Uterine smooth muscle cell (primary cell): ENCODE results near the gene PSEN1. TPM values are rescaled to one million over a fixed set of nuclear protein-coding genes. Genes with fewer than 3 reads are reported as not detected.

ENCODE experiments used
- total RNA-seq: library from RNA; depleted of rRNA; stranded (reverse); fragments of >200 nt; gene quantifications from 2 replicates; pipeline ENCODE4 v1.2.3, GENCODE V29; 2014

Gene PSEN1
- total RNA-seq: 50.5 and 67.2 TPM in 2 replicates

DNA sequence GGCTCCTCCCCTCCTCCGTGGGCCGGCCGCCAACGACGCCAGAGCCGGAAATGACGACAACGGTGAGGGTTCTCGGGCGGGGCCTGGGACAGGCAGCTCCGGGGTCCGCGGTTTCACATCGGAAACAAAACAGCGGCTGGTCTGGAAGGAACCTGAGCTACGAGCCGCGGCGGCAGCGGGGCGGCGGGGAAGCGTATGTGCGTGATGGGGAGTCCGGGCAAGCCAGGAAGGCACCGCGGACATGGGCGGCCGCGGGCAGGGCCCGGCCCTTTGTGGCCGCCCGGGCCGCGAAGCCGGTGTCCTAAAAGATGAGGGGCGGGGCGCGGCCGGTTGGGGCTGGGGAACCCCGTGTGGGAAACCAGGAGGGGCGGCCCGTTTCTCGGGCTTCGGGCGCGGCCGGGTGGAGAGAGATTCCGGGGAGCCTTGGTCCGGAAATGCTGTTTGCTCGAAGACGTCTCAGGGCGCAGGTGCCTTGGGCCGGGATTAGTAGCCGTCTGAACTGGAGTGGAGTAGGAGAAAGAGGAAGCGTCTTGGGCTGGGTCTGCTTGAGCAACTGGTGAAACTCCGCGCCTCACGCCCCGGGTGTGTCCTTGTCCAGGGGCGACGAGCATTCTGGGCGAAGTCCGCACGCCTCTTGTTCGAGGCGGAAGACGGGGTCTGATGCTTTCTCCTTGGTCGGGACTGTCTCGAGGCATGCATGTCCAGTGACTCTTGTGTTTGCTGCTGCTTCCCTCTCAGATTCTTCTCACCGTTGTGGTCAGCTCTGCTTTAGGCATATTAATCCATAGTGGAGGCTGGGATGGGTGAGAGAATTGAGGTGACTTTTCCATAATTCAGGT is at the start of gene PSEN1:
TSS of gene PSEN1 (plus strand) at position 121 of the 839 bp plus-strand sequence. CDS start 11,513 bp downstream, outside the sequence.

DNA sequence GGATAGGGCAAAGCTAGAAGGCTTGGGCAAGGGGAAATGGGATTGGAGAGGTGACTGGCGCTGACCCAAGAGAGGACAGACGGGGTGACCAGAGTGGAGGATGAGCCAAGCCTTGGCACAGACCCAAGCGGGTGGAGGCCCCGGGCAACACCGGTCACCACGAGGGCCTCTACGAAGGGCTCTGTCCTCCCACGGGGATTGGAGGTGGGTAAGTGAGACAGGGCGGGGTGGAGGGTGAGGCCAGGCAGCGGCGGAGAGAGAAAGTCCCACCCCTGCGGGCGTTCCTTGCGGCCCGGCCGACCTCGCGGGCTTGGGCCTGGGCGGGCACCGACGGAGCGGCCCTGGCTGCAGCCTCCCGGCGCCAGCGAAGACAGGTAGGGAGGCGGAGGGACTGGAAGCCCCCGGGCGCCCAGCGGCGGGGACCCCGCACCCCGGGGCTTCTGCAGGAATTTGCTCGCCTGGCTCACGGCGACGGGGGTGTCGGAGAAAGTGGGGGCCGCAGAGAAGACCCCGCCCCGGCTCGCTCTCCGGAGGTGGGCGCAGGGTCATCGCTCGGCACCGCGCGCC is 101.0 kb downstream of the PSEN1 start, which contains the start of gene PAPLN:
TSS of gene PAPLN (plus strand) at position 288 of the 567 bp plus-strand sequence. CDS start 2,273 bp downstream, outside the sequence.

Other genes starting within 250 kb of the PSEN1 start
- gene DPF3, start 242.4 kb upstream of the PSEN1 start, total RNA-seq: 3.1 and 6.6 TPM in 2 replicates
- 11.7 and 23.9 TPM in 2 replicates for gene DCAF4, start 210.0 kb upstream of the PSEN1 start, total RNA-seq
- gene ZFYVE1, start 109.4 kb upstream of the PSEN1 start, total RNA-seq: 10.1 and 15.4 TPM in 2 replicates
- 40.7 and 44.7 TPM in 2 replicates for gene RBM25, start 78.0 kb upstream of the PSEN1 start, total RNA-seq
- gene PAPLN, start 101.0 kb downstream of the PSEN1 start, total RNA-seq: 3.8 and 5.1 TPM in 2 replicates